ENCODE measurements around the gene HSDL1. TPM values are rescaled to one million over a fixed set of nuclear protein-coding genes. Genes with fewer than 3 reads are reported as not detected.

Gene HSDL1
- total and polyA plus RNA-seq, 8 donors: 7.2 to 374 (median 9.2) TPM

DNA sequence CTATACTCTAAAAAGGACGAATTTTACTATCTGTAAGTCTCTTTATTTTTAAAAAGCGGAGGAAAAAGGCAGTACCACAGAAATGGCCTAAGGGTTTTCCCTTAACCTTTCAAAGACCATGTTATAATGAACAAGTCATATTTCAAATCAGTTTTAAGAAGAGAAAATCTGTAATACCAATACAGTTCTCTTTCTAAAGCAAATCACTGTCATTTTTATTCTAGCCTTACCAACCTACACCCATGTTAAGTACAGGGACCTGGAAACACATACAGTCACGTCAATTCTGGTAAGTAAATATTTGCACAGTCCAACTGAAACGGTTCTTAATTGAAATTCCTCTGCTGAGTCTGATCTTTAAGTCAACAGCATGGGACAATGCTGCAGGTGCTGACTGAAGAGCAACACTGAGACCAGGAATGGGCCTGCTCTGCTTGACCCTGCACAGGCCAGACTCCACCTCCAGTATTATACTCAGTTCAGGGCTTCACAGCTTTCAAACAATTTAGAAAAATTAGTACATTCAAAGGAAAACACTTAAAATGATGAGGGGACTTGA is 48.5 kb downstream of the HSDL1 start:
- Histone ChIP-seq H3K9me3 (no peaks in the 10 kb centered on the region), H3K4me1 (peaks cover 0 to 41% (median 25%) of the 10 kb centered on the region in 4 donors), H3K36me3 (peaks cover 44 to 99% (median 92%) of the 10 kb centered on the region in 4 donors), H3K27ac (peak overlapping the region in 3 of 5 donors; percentile 9 to 36 (median 25)), H3K27me3 (no peaks in the 10 kb centered on the region), H3K4me3 (no peak overlapping the region)
- TF ChIP-seq CTCF (IDR thresholded peaks at IDR 0.05): no peak
- TF ChIP-seq POLR2AphosphoS5 (IDR thresholded peaks at IDR 0.05): peak in 2 of 3 donors; percentile 8 to 55
- peak; percentile 48 to 84 for DNase-seq
- 43 to 56% (median 52%) methylated on average over 4 of the region's 4 CpGs for WGBS, 5 donors
- intact Hi-C loops (cut with DNase I; ENCODE audit: low total_unique reads): no loop called here

- H3K36me3 ChIP-seq: peaks cover 54 to 99% (median 92%) of the 10 kb centered on the region in 4 donors
These were observed 49.5 kb downstream of the HSDL1 start for GRCh38 chr16:84095466-84095865.

GRCh38 chr16:84093879-84094270 is 51.1 kb downstream of the HSDL1 start:
- no peak for DNase-seq
- WGBS, 5 donors: 92 to 98% (median 98%) methylated on average over 4 of the region's 4 CpGs
- no peaks in the 10 kb centered on the region for H3K9me3 ChIP-seq
- intact Hi-C loops (cut with DNase I; ENCODE audit: low total_unique reads): no loop called here
- TF ChIP-seq POLR2A (IDR thresholded peaks at IDR 0.05): no peak
- no peak for TF ChIP-seq POLR2AphosphoS5 (IDR thresholded peaks at IDR 0.05)
- no peak for TF ChIP-seq CTCF (IDR thresholded peaks at IDR 0.05)
- TF ChIP-seq EP300 (IDR thresholded peaks at IDR 0.05): no peak
- no peaks in the 10 kb centered on the region for H3K27me3 ChIP-seq
- no peak overlapping the region for H3K4me3 ChIP-seq
- H3K27ac ChIP-seq: no peak overlapping the region
- peaks cover 0 to 25% (median 17%) of the 10 kb centered on the region in 4 donors for H3K4me1 ChIP-seq
- H3K36me3 ChIP-seq: peaks cover 68 to 99% (median 94%) of the 10 kb centered on the region in 4 donors

More at GRCh38 chr16:84095466-84095865, 49.5 kb downstream of the HSDL1 start:
- TF ChIP-seq POLR2AphosphoS5 (IDR thresholded peaks at IDR 0.05) (no peak), EP300 (IDR thresholded peaks at IDR 0.05) (no peak), POLR2A (IDR thresholded peaks at IDR 0.05) (no peak), CTCF (IDR thresholded peaks at IDR 0.05) (no peak)
- H3K27ac ChIP-seq: peak overlapping the region in 3 of 5 donors; percentile 5 to 25 (median 17)
- no peak overlapping the region for H3K4me3 ChIP-seq
- H3K27me3 ChIP-seq: no peaks in the 10 kb centered on the region
- H3K9me3 ChIP-seq: no peaks in the 10 kb centered on the region
- H3K4me1 ChIP-seq: peaks cover 0 to 32% (median 24%) of the 10 kb centered on the region in 4 donors
- no peak for DNase-seq
- intact Hi-C loops (cut with DNase I; ENCODE audit: low total_unique reads): no loop called here
- WGBS, 5 donors: 70 to 84% (median 81%) methylated on average over 12 to 14 of the region's 14 CpGs

GRCh38 chr16:84093120-84093878 is 51.7 kb downstream of the HSDL1 start:
- Histone ChIP-seq H3K36me3 (peaks cover 68 to 99% (median 94%) of the 10 kb centered on the region in 4 donors), H3K4me3 (no peak overlapping the region), H3K9me3 (no peaks in the 10 kb centered on the region), H3K4me1 (peaks cover 0 to 27% (median 17%) of the 10 kb centered on the region in 4 donors), H3K27me3 (no peaks in the 10 kb centered on the region), H3K27ac (no peak overlapping the region)
- TF ChIP-seq CTCF (IDR thresholded peaks at IDR 0.05) (no peak), POLR2A (IDR thresholded peaks at IDR 0.05) (no peak), POLR2AphosphoS5 (IDR thresholded peaks at IDR 0.05) (no peak), EP300 (IDR thresholded peaks at IDR 0.05) (no peak)
- intact Hi-C loops (cut with DNase I; ENCODE audit: low total_unique reads): no loop called here
- DNase-seq: no peak
- WGBS, 5 donors: 86 to 93% (median 88%) methylated on average over 16 of the region's 16 CpGs
